IMR-90 (cell line): ENCODE measurements around the gene NR6A1. TPM values are rescaled to one million over a fixed set of nuclear protein-coding genes. Genes with fewer than 3 reads are reported as not detected.

ENCODE experiments used
- ATAC-seq: fragments of 200-7000 bp; cut with Tn5 transposase; 2 replicates; pipeline ENCODE4 v1.9.1; 2020; ENCODE audit warnings: low read depth, mild to moderate bottlenecking, moderate library complexity
- BruUV-seq: library from RNA; stranded (reverse); fragments of 400-500 nt; replicated peaks from 2 replicates; lab custom pipeline; 2021; lab: Mats Ljungman, UMichigan
- CTCF ChIA-PET: fragments of 300-600 bp; formaldehyde crosslinking; extraction: SDS; loops from one replicate; lab custom pipeline; 2021; ENCODE audit warnings: antibody characterized with exemption; lab: Yijun Ruan, JAX
- POLR2A ChIA-PET: fragments of 300-600 bp; sonication (Branson Sonifier 250); formaldehyde crosslinking; loops from one replicate; lab custom pipeline; 2022; ENCODE audit warnings: antibody characterized with exemption; ENCODE audit not compliant: unreplicated experiment; lab: Charles Lee
- DNase-seq: peaks from one replicate; pipeline ENCODE4 v3.0.0; 2013
- H2AFZ ChIP-seq: replicated peaks from 2 replicates; pipeline ENCODE3; 2013; ENCODE audit warnings: low read length, mild to moderate bottlenecking; ENCODE audit not compliant: poor library complexity
- H2AK5ac ChIP-seq: 2 replicates; pipeline ENCODE4 v1.6.1; 2013; ENCODE audit warnings: low read depth, low read length, inconsistent platforms
- H2AK9ac ChIP-seq: replicated peaks from 2 replicates; pipeline ENCODE3; 2013; ENCODE audit warnings: mild to moderate bottlenecking, low read depth, low read length, moderate library complexity; ENCODE audit not compliant: poor library complexity
- H2BK120ac ChIP-seq: 2 replicates; pipeline ENCODE4 v1.6.1; 2013; ENCODE audit warnings: low read depth, low read length, inconsistent platforms
- H2BK15ac ChIP-seq: 3 replicates; pipeline ENCODE4 v1.6.1; 2013; ENCODE audit warnings: low read depth, low read length, inconsistent platforms
- H2BK20ac ChIP-seq: 2 replicates; pipeline ENCODE4 v1.6.1; 2013; ENCODE audit warnings: low read depth, mild to moderate bottlenecking, inconsistent platforms, low read length, moderate library complexity
- H2BK5ac ChIP-seq: 2 replicates; pipeline ENCODE4 v1.6.1; 2013; ENCODE audit warnings: mild to moderate bottlenecking, low read depth, low read length, inconsistent platforms; ENCODE audit not compliant: poor library complexity, severe bottlenecking
- H3K14ac ChIP-seq: replicated peaks from 2 replicates; pipeline ENCODE4 v1.6.1; 2013; ENCODE audit warnings: low read depth, low read length, inconsistent platforms
- H3K18ac ChIP-seq: 2 replicates; pipeline ENCODE4 v1.6.1; 2013; ENCODE audit warnings: low read depth, low read length, control low read depth
- H3K23ac ChIP-seq: 2 replicates; pipeline ENCODE4 v1.6.1; 2013; ENCODE audit warnings: low read depth, low read length, inconsistent platforms
- H3K27ac ChIP-seq: 2 replicates; pipeline ENCODE4 v1.5.1; 2013; ENCODE audit warnings: mild to moderate bottlenecking, control low read depth, low read length; ENCODE audit not compliant: insufficient read depth
- H3K27me3 ChIP-seq: 2 replicates; pipeline ENCODE4 v1.6.1; 2013; ENCODE audit warnings: low read length; ENCODE audit not compliant: control insufficient read depth, insufficient read depth
- H3K36me3 ChIP-seq: 2 replicates; pipeline ENCODE4 v1.6.1; 2013; ENCODE audit warnings: low read length, mixed read lengths; ENCODE audit not compliant: control insufficient read depth, insufficient read depth
- H3K4ac ChIP-seq: 2 replicates; pipeline ENCODE4 v1.6.1; 2013; ENCODE audit warnings: low read depth, low read length, inconsistent platforms
- H3K4me1 ChIP-seq: 2 replicates; pipeline ENCODE4 v1.6.1; 2013; ENCODE audit warnings: low read length, mixed read lengths; ENCODE audit not compliant: control insufficient read depth, insufficient read depth
- H3K4me2 ChIP-seq: 2 replicates; pipeline ENCODE4 v1.6.1; 2013; ENCODE audit warnings: low read depth, mild to moderate bottlenecking, control low read depth, low read length, moderate library complexity
- H3K4me3 ChIP-seq: 2 replicates; pipeline ENCODE4 v1.5.1; 2013; ENCODE audit warnings: low read depth, mild to moderate bottlenecking, control low read depth, low read length, moderate library complexity; ENCODE audit not compliant: insufficient read depth
- H3K56ac ChIP-seq: 2 replicates; pipeline ENCODE4 v1.6.1; 2013; ENCODE audit warnings: low read length, inconsistent platforms; ENCODE audit not compliant: insufficient read depth; ENCODE audit errors: extremely low read depth
- H3K79me1 ChIP-seq, 2 experiments: 2 replicates each; pipeline ENCODE4 v1.6.1; 2013; ENCODE audit warnings: low read length in 2 of 2, inconsistent platforms in 1 of 2, low read depth in 1 of 2
- H3K9ac ChIP-seq: 2 replicates; pipeline ENCODE4 v1.6.1; 2013; ENCODE audit warnings: low read depth, low read length, control low read depth
- H3K9me1 ChIP-seq: 2 replicates; pipeline ENCODE4 v1.6.1; 2013; ENCODE audit warnings: low read length, inconsistent platforms; ENCODE audit not compliant: insufficient read depth
- H3K9me3 ChIP-seq: 2 replicates; pipeline ENCODE4 v1.6.1; 2013; ENCODE audit warnings: low read length; ENCODE audit not compliant: control insufficient read depth, insufficient read depth
- H4K20me1 ChIP-seq: 2 replicates; pipeline ENCODE4 v1.6.1; 2013; ENCODE audit warnings: low read length, inconsistent platforms; ENCODE audit not compliant: insufficient read depth
- H4K5ac ChIP-seq: 2 replicates; pipeline ENCODE4 v1.6.1; 2013; ENCODE audit warnings: mild to moderate bottlenecking, low read depth, low read length, control low read depth
- H4K8ac ChIP-seq, 2 experiments: 2 replicates each; pipeline ENCODE4 v1.6.1; 2013; ENCODE audit warnings: low read depth in 2 of 2, low read length in 2 of 2, control low read depth in 1 of 2, inconsistent platforms in 1 of 2
- H4K91ac ChIP-seq: 2 replicates; pipeline ENCODE4 v1.6.1; 2013; ENCODE audit warnings: low read depth, low read length, inconsistent platforms; ENCODE audit not compliant: insufficient read depth
- BHLHE40 ChIP-seq: fragments of 150-350 bp; IDR thresholded peaks from 2 replicates; pipeline ENCODE4 v1.6.1; 2016; ENCODE audit warnings: mild to moderate bottlenecking, low read depth, low read length
- CEBPB ChIP-seq: IDR thresholded peaks from 2 replicates; pipeline ENCODE4 v1.6.1; 2012; ENCODE audit warnings: low read depth, low read length, improper control_type of control experiment
- CHD1 ChIP-seq: IDR thresholded peaks from 2 replicates; pipeline ENCODE4 v1.6.1; 2012; ENCODE audit warnings: low read depth, low read length, improper control_type of control experiment
- ELK1 ChIP-seq: fragments of 150-350 bp; IDR thresholded peaks from 2 replicates; pipeline ENCODE4 v1.6.1; 2016; ENCODE audit warnings: low read depth, mild to moderate bottlenecking, low read length, moderate library complexity, borderline replicate concordance
- FOS ChIP-seq: fragments of 150-350 bp; IDR thresholded peaks from 2 replicates; pipeline ENCODE4 v1.6.1; 2016; ENCODE audit warnings: low read depth, low read length
- MAFK ChIP-seq: IDR thresholded peaks from 2 replicates; pipeline ENCODE4 v1.6.1; 2012; ENCODE audit warnings: low read depth, low read length, improper control_type of control experiment
- MAZ ChIP-seq: IDR thresholded peaks from 2 replicates; pipeline ENCODE4 v1.6.1; 2012; ENCODE audit warnings: low read depth, mild to moderate bottlenecking, low read length, improper control_type of control experiment, moderate library complexity, borderline replicate concordance
- MXI1 ChIP-seq: IDR thresholded peaks from 2 replicates; pipeline ENCODE4 v1.6.1; 2012; ENCODE audit warnings: low read depth, mild to moderate bottlenecking, low read length, moderate library complexity, borderline replicate concordance
- NFE2L2 ChIP-seq: fragments of 150-350 bp; IDR thresholded peaks from 2 replicates; pipeline ENCODE4 v1.6.1; 2016; ENCODE audit warnings: low read depth, mild to moderate bottlenecking, low read length
- POLR2A ChIP-seq: IDR thresholded peaks from 2 replicates; pipeline ENCODE4 v1.6.1; 2012; ENCODE audit warnings: mild to moderate bottlenecking, low read depth, low read length
- RAD21 ChIP-seq: IDR thresholded peaks from 2 replicates; pipeline ENCODE4 v1.6.1; 2012; ENCODE audit warnings: low read length, improper control_type of control experiment
- RCOR1 ChIP-seq: IDR thresholded peaks from 2 replicates; pipeline ENCODE4 v1.6.1; 2012; ENCODE audit warnings: mild to moderate bottlenecking, low read length, improper control_type of control experiment; ENCODE audit not compliant: insufficient replicate concordance
- RFX5 ChIP-seq: IDR thresholded peaks from 2 replicates; pipeline ENCODE4 v1.8.0; 2012; ENCODE audit warnings: low read depth, mild to moderate bottlenecking, low read length, moderate library complexity
- SMC3 ChIP-seq: fragments of 150-350 bp; IDR thresholded peaks from 2 replicates; pipeline ENCODE4 v1.6.1; 2016; ENCODE audit warnings: low read depth, mild to moderate bottlenecking, antibody characterized with exemption, low read length, moderate library complexity
- USF2 ChIP-seq: fragments of 150-350 bp; IDR thresholded peaks from 2 replicates; pipeline ENCODE4 v1.6.1; 2017; ENCODE audit warnings: mild to moderate bottlenecking, antibody characterized with exemption, low read length, low read depth
- WGBS, 2 experiments: methylation state at CpG; one replicate each; pipeline versions ENCODE4 v1.1.5 to v1.1.7; 2013; ENCODE audit warnings: missing lambda C conversion rate in 2 of 2; ENCODE audit not compliant: insufficient read length in 1 of 2; ENCODE audit errors: extremely low coverage in 2 of 2; 5-methylcytosine and 5-hydroxymethylcytosine counted together
- dilution Hi-C: fragments of 300-500 bp; cut with HindIII; formaldehyde crosslinking; loops from one replicate; pipeline ENCODE4 v1.14.3; 2018; ENCODE audit warnings: low sequenced_read_pairs; ENCODE audit not compliant: unreplicated experiment
- in situ Hi-C: fragments of 300-500 bp; cut with MboI; formaldehyde crosslinking; loops from 3 replicates; pipeline ENCODE4 v1.14.3; 2019; ENCODE audit warnings: low sequenced_read_pairs, inconsistent platforms, mixed read lengths
- intact Hi-C: fragments of 100-400 bp; cut with micrococcal nuclease; formaldehyde crosslinking; loops from 2 replicates; pipeline ENCODE4 v1.10.0; 2022
- polyA plus RNA-seq, 3 experiments: library from polyadenylated mRNA; depleted of rRNA; stranded (reverse); fragments of >200 nt; gene quantifications; 2 replicates each; pipeline ENCODE4 v1.2.3, GENCODE V29; 2012; ENCODE audit warnings: low replicate concordance in 1 of 3
- total RNA-seq: library from RNA; depleted of rRNA; stranded (reverse); fragments of >200 nt; gene quantifications from 2 replicates; pipeline ENCODE4 v1.2.3, GENCODE V29; 2012

Gene NR6A1
- total and polyA plus RNA-seq, 2 of the 4 experiments (the other 2 are of a cell fraction): 0.14 to 0.36 TPM

- TF ChIP-seq RAD21 (no peak), RCOR1 (no peak), BHLHE40 (no peak), MAFK (no peak), MXI1 (no peak)
These were observed 64.4 kb downstream of the NR6A1 start (continued) for GRCh38 chr9:124706685-124707084.

GRCh38 chr9:124699575-124699974 is 71.5 kb downstream of the NR6A1 start:
- peaks cover 6 to 36% of the 10 kb centered on the region in 2 experiments; a peak in 3 of 4 replicates for H3K79me1 ChIP-seq
- peak overlapping the region; percentile 95; the same call in 2 of the 3 replicates for H2BK15ac ChIP-seq
- ChIA-PET CTCF (interaction anchor here (0.6 kb wide), 1 partner anchor 651 kb away, joined by 4 read pairs; no protein-coding TSS in a partner anchor), POLR2A (no interaction called here)
- no peaks in the 10 kb centered on the region for H3K27me3 ChIP-seq
- intact Hi-C loops: no loop called here
- H3K4me1 ChIP-seq: peaks cover 18% of the 10 kb centered on the region
- H3K56ac ChIP-seq: no peak overlapping the region
- BruUV-seq: no TSS peak
- peak overlapping the region; percentile 22; the same call in 1 of the 2 replicates for H2BK120ac ChIP-seq
- peak overlapping the region; percentile 60 for H2AK5ac ChIP-seq
- dilution Hi-C loops: no loop called here
- no peak overlapping the region for H4K91ac ChIP-seq
- peak overlapping the region; percentile 75; the same call in 1 of the 2 replicates for H3K23ac ChIP-seq
- H3K4me3 ChIP-seq: no peak overlapping the region
- no peak overlapping the region for H2AFZ ChIP-seq
- H3K27ac ChIP-seq: no peak overlapping the region
- no peak for ATAC-seq
- no peak overlapping the region for H2AK9ac ChIP-seq
- no peak overlapping the region for H3K4me2 ChIP-seq
- no peak for DNase-seq
- in situ Hi-C loops: no loop called here
- peak overlapping the region; percentile 92; the same call in 1 of the 2 replicates for H2BK20ac ChIP-seq
- no peak overlapping the region for H3K9ac ChIP-seq
- no CpG with 5 or more reads among the region's 5 CpGs for WGBS, 2 experiments
- no peaks in the 10 kb centered on the region for H4K20me1 ChIP-seq
- 0 out of 2 replicates have a peak overlapping the region, but pooled peaks have one; percentile 8 for H3K14ac ChIP-seq
- no peaks in the 10 kb centered on the region for H3K9me3 ChIP-seq
- H3K9me1 ChIP-seq: peaks cover 10% of the 10 kb centered on the region
- H4K5ac ChIP-seq: no peak overlapping the region
- H3K36me3 ChIP-seq: peaks cover 5% of the 10 kb centered on the region
- peak overlapping the region; percentile 98; the same call in 1 of the 2 replicates for H3K18ac ChIP-seq
- peak overlapping the region in 1 of 2 experiments; percentile 76; a peak in 2 of 4 replicates for H4K8ac ChIP-seq
- no peak overlapping the region; the same call in 1 of the 2 replicates for H3K4ac ChIP-seq
- H2BK5ac ChIP-seq: peak overlapping the region; percentile 97
- TF ChIP-seq NFE2L2 (no peak), MAFK (no peak), USF2 (no peak), RFX5 (no peak), SMC3 (no peak), MAZ (no peak), FOS (no peak), RCOR1 (no peak), MXI1 (no peak), RAD21 (no peak), CHD1 (no peak), POLR2A (no peak), CEBPB (no peak), ELK1 (no peak)
